Measurements from ENCODE around the gene PLK3.

The PLK3 gene

DNA sequence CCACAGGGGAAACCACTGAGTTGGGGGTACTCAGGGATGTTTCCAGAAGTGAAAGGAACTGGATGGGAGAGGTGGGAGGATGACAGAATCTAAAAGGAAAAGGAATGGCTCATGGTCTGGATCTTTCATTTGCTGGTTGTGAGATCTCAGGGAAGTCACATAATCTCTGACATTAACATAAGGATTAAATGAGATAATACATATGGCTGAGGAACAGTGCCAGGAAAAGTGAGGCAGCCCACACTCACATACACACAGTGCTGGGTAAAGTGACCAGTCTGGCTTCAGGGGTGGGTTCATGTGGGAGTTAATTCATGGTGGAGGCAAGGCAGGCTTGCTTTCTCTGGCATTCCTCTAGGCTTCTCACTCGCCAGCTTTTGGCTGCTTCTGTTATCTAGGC is 46.8 kb downstream of the PLK3 start:
- TF ChIP-seq GATA2 (IDR thresholded peaks at IDR 0.05; ENCODE audit: low read depth, low read length): no peak
- no peak for TF ChIP-seq GATA3 (IDR thresholded peaks at IDR 0.05; ENCODE audit: low read depth, low read length)

DNA sequence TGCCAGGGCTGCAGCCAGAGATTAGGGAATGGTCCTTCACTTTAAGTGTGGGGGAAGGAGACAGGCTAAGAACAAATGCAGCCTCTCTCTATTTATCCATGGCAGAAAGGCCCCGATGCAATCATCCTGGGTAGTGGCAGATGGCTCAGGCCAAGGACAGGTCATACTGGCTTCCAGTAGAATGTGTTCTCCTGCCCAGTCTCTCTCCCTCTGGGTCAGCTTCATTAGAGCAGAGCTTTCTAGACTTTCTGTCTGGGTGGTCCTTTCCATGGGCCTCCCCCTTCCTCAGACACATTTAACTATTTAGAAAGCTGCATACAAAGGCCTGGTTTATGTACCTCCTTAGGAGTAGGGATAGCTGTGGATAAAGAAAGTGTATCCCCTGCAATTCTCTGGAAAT is 47.7 kb downstream of the PLK3 start:
- TF ChIP-seq GATA2 (IDR thresholded peaks at IDR 0.05; ENCODE audit: low read depth, low read length) (no peak), GATA3 (IDR thresholded peaks at IDR 0.05; ENCODE audit: low read depth, low read length) (no peak)

DNA sequence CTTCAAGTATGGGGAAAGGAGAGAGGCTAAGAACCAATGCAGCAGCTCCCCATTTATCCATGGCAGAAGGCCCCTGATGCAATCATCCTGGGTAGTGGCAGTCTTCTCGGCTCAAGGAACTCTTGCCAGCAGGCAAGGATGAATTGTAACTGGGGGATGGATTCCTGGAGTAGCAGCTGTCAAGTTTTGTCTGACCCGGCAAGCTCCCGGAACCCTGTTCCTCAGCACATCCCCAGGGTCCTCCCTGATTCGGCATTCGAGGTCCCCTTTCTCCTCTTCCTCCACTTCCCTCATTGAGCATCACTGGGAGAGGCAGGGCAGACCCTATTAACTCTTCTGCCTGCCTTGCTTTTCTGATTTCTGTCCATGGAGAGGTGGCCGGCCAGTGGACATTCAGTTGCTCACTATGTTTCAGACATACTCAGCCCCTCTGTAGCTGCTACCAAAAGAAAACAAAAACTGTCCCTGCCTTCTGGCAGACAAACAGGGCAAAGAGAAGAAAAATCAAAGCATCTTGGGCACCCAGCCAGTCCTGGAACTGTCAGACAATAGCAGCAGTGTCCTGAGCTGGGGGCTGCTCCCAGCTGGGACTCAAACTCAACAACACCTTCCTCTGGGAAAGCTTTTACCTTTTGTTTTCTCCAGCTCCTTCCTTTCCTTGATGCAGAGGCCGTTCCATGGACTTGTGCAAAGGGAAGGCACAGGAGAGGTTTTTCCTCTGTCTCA is 48.4 kb downstream of the PLK3 start:
- TF ChIP-seq GATA3 (IDR thresholded peaks at IDR 0.05; ENCODE audit: low read depth, low read length): no peak
- no peak for TF ChIP-seq GATA2 (IDR thresholded peaks at IDR 0.05; ENCODE audit: low read depth, low read length)

DNA sequence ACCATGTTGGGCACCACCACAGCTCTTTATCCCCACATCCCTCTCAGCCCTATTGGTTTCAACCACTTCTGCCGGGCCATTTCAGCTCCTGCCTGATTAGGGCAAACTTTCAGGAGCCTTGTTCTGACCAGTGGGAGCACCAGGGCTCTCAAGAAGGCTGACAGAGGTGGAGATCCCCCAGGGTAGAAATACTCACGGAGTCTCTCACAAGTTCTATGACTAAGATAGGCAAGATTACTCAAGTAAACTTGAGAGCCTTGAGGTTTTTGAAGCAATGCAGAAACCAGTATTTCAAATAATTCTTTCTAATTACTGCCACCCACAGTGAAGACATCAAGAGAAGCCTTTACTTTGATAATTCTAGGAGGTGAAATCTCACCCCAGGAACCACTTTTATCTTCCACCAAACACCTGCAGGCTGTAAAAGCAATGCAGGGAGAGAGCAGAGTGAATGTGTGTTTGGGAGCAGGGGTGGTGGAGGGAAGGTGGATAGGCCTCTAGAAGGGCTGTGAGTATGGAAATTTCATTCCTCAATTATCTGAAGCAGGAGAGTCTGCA is 49.5 kb downstream of the PLK3 start:
- no peak for TF ChIP-seq GATA3 (IDR thresholded peaks at IDR 0.05; ENCODE audit: low read depth, low read length)
- TF ChIP-seq GATA2 (IDR thresholded peaks at IDR 0.05; ENCODE audit: low read depth, low read length): no peak

DNA sequence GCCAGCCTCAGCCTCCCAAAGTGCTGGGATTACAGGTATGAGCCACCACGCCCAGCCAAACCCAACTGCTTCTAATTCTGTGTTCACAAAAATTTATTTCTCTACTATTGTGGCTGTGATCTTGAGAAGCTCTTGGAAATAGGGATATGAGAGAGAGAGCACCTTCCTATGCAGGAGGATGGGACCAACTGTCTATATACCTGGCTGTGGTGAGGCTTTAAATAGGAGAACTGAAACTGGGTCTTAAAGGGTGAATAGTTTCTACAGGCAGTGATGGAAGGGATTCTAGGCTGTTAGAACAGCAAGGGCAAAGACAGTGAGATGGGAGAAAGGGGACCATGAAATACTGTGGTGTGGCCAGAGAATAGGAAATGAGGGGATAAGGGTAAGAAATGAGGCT is 51.1 kb downstream of the PLK3 start:
- TF ChIP-seq GATA3 (IDR thresholded peaks at IDR 0.05; ENCODE audit: low read depth, low read length) (no peak), GATA2 (IDR thresholded peaks at IDR 0.05; ENCODE audit: low read depth, low read length) (no peak)

DNA sequence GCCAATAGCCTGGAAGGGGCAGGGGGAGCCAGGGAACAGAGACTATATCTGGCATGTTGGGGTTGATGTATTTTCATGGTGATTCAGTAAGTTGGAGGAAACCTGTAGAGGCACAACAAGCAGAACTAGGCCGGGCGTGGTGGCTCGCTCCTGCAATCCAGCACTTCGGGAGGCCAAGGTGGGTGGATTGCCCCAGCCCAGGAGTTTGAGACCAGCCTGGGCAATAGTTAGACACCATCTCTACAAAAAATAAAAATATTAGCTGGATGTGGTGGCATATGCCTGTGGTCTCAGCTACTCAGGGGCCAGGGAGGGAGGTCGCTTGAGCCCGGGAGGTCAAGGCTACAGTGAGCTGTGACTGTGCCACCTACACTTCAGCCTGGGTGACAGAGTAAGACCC is 53.0 kb downstream of the PLK3 start:
- no peak for TF ChIP-seq GATA3 (IDR thresholded peaks at IDR 0.05; ENCODE audit: low read depth, low read length)
- TF ChIP-seq GATA2 (IDR thresholded peaks at IDR 0.05; ENCODE audit: low read depth, low read length): no peak

DNA sequence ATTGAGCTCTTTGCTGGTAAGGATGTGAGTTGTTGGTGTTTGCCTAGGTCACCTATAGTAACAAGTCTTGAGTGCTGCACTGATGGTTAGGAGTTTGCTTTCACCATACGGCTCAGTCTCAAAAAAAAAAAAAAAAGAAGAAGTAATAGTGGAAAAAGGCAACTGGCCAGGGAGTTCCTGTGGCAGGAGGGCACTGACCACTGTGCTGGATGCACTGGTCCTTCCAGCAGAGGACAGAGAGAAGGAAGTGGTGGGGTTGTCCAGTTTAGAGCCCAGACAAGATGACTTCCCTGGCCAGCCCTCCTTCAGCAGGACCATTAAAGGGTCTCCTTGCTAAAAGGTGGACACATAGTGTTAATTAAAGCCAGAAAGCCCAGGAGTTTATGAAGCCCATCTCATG is 54.8 kb downstream of the PLK3 start:
- TF ChIP-seq GATA2 (IDR thresholded peaks at IDR 0.05; ENCODE audit: low read depth, low read length): no peak
